ENCODE results near the gene PDE4D.

The PDE4D gene

GRCh38 chr5:59648949-59649921 is 244.3 kb downstream of the PDE4D start:
- DNase-seq: no peak

GRCh38 chr5:59648038-59648831 is 245.3 kb downstream of the PDE4D start:
- no peak for DNase-seq

- no peak for DNase-seq
Observed at GRCh38 chr5:59645380-59645779, 248.1 kb downstream of the PDE4D start.

- DNase-seq: no peak
Observed at GRCh38 chr5:59640411-59640810, 253.1 kb downstream of the PDE4D start.

- DNase-seq: no peak
Observed at GRCh38 chr5:59637884-59638580, 255.5 kb downstream of the PDE4D start.

- DNase-seq: no peak
Observed at GRCh38 chr5:59629561-59629960, 264.0 kb downstream of the PDE4D start.

GRCh38 chr5:59628062-59628828 is 265.3 kb downstream of the PDE4D start:
- no peak for DNase-seq

- no peak for DNase-seq
Observed at GRCh38 chr5:59624898-59625297, 268.6 kb downstream of the PDE4D start.

- DNase-seq: no peak
Observed at GRCh38 chr5:59622848-59623247, 270.7 kb downstream of the PDE4D start.

- DNase-seq: no peak
Observed at GRCh38 chr5:59621477-59621876, 272.0 kb downstream of the PDE4D start.

GRCh38 chr5:59620535-59621212 is 272.9 kb downstream of the PDE4D start:
- no peak for DNase-seq

- no peak for DNase-seq
Observed at GRCh38 chr5:59618644-59619043, 274.9 kb downstream of the PDE4D start.

GRCh38 chr5:59617186-59617771 is 276.2 kb downstream of the PDE4D start:
- DNase-seq: no peak

GRCh38 chr5:59616413-59616812 is 277.1 kb downstream of the PDE4D start:
- DNase-seq: no peak

GRCh38 chr5:59615272-59615671 is 278.3 kb downstream of the PDE4D start:
- DNase-seq: no peak

GRCh38 chr5:59609501-59610265 is 283.8 kb downstream of the PDE4D start:
- no peak for DNase-seq

GRCh38 chr5:59608745-59609144 is 284.8 kb downstream of the PDE4D start:
- DNase-seq: no peak

GRCh38 chr5:59607138-59607765 is 286.3 kb downstream of the PDE4D start:
- no peak for DNase-seq

- no peak for DNase-seq
Observed at GRCh38 chr5:59605915-59606314, 287.6 kb downstream of the PDE4D start.

- DNase-seq: no peak
Observed at GRCh38 chr5:59604111-59604510, 289.4 kb downstream of the PDE4D start.

Measured in NCI-H2171 treated with DMSO at 0.1 percent for 48 hours (cell line).